Measurements from ENCODE around the gene ING3. TPM values are rescaled to one million over a fixed set of nuclear protein-coding genes. Genes with fewer than 3 reads are reported as not detected.

Gene ING3
- total and polyA plus RNA-seq, 9 of the 15 experiments (the other 6 are each of a cell fraction or from before 2014, with no cell fraction given): 22.8 to 233 (median 50.4) TPM

DNA sequence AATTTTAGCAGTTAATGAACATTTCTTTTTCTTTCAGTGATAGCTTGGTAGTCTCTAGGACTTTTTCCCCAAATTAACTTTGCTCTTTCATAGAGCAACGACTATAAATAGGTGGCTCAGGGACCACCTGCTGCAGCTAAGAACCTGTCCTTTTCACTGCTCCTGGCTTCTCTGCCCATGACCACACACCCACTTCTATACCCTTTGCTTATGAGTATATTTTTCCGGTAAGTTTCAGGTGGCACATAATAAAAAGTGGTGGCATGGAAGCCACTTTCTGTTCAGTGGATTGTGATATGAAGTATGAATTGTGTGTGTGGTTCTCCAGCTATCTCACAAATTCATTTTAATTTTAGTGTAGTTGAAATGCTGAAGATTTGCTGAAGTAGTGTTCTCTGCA is 1.2 kb downstream of the ING3 start (continued):
- TF ChIP-seq, protein P1, sequence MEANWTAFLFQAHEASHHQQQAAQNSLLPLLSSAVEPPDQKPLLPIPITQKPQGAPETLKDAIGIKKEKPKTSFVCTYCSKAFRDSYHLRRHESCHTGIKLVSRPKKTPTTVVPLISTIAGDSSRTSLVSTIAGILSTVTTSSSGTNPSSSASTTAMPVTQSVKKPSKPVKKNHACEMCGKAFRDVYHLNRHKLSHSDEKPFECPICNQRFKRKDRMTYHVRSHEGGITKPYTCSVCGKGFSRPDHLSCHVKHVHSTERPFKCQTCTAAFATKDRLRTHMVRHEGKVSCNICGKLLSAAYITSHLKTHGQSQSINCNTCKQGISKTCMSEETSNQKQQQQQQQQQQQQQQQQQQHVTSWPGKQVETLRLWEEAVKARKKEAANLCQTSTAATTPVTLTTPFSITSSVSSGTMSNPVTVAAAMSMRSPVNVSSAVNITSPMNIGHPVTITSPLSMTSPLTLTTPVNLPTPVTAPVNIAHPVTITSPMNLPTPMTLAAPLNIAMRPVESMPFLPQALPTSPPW (CRISPR knock-in tag; IDR thresholded peaks at IDR 0.05): no peak
- TF ChIP-seq ADNP (tag; IDR thresholded peaks at IDR 0.05) (no peak), BHLHE40 (IDR thresholded peaks at IDR 0.05; ENCODE audit: low read length) (no peak), ZNF507 (tag; conservative IDR thresholded peaks at IDR 0.05) (no peak), ZC3H4 (CRISPR knock-in tag; IDR thresholded peaks at IDR 0.05; ENCODE audit: borderline replicate concordance) (no peak)

DNA sequence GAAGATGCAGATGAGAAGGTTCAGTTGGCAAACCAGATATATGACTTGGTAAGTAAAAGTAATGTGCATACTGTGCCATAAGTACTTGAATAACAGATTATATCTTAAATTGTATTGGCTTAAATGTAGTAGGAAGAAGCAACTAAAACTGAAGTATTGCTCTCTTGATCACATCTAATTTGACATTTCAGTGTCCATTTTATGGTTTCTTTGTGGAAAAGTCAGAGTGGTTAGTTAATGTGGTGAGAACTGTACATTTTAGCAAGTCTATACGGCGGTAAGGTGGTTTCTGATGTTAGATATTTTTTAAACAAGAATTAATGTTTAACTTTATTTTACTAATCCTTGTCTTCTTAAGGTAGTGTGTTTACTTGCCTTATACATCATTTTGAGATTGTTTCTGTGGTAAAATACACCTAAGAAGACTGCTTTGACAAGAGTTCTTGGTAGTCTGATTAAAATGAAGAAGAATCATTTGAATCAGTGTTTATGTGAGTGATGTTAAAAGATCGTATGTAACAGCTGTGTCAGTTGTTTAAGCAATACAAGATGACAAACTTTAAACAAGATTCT is 5.1 kb downstream of the ING3 start:
- Histone ChIP-seq H3K9me3 (replicated peaks; ENCODE audit: control insufficient read depth, insufficient read depth, low read depth, low read length) (no peaks in the 10 kb centered on the region), H3K27me3 (ENCODE audit: control insufficient read depth in 2 of 2, insufficient read depth in 2 of 2, low read length in 2 of 2) (no peaks in the 10 kb centered on the region), H3K4me3 (no peak overlapping the region), H3K79me2 (ENCODE audit: control insufficient read depth, insufficient read depth, low read length) (peaks cover 30% of the 10 kb centered on the region), H4K20me1 (replicated peaks; ENCODE audit: control insufficient read depth, insufficient read depth, low read length) (no peaks in the 10 kb centered on the region), H3K27ac (ENCODE audit: extremely low read depth, low read depth, low read length) (no peak overlapping the region), H3K4me2 (ENCODE audit: insufficient read depth, low read length) (no peak overlapping the region), H3K4me1 (replicated peaks in 1 of 2; ENCODE audit: control insufficient read depth in 2 of 2, insufficient read depth in 2 of 2, low read length in 2 of 2) (peaks cover 0 to 5% of the 10 kb centered on the region in 2 experiments; a peak in 2 of 5 replicates), H3K36me3 (ENCODE audit: control insufficient read depth, insufficient read depth, low read length) (peaks cover 55% of the 10 kb centered on the region), H3K9ac (ENCODE audit: insufficient read depth in 1 of 2, low read depth in 2 of 2, low read length in 2 of 2) (no peak overlapping the region), H2AFZ (ENCODE audit: low read depth, low read length) (no peak overlapping the region), H3K9me1 (ENCODE audit: control insufficient read depth, insufficient read depth, low read length) (no peaks in the 10 kb centered on the region)
- POLR2A ChIA-PET: no interaction called here
- FAIRE-seq: no peak
- ATAC-seq: no peak
- no TSS peak for BruUV-seq (replicated peaks)
- DNase-seq (ENCODE audit: extremely low read depth in 1 of 4, low spot score in 3 of 4): no peak
- WGBS (ENCODE audit: insufficient coverage, low coverage, missing lambda C conversion rate): 95% methylated on average over 3 of the region's 3 CpGs
- intact Hi-C loops (cut with micrococcal nuclease) (no loop called here), in situ Hi-C loops (cut with MboI) (no loop called here)
- CTCF ChIA-PET (ENCODE audit: low intra/inter-chr PET ratio): no interaction called here
- no peak for TF ChIP-seq MTA2 (IDR thresholded peaks at IDR 0.05; ENCODE audit: low read depth)
- no peak for TF ChIP-seq NRF1 (conservative IDR thresholded peaks at IDR 0.05 in 1 of 2, IDR thresholded peaks at IDR 0.05 in 1 of 2)
- TF ChIP-seq, protein P2, sequence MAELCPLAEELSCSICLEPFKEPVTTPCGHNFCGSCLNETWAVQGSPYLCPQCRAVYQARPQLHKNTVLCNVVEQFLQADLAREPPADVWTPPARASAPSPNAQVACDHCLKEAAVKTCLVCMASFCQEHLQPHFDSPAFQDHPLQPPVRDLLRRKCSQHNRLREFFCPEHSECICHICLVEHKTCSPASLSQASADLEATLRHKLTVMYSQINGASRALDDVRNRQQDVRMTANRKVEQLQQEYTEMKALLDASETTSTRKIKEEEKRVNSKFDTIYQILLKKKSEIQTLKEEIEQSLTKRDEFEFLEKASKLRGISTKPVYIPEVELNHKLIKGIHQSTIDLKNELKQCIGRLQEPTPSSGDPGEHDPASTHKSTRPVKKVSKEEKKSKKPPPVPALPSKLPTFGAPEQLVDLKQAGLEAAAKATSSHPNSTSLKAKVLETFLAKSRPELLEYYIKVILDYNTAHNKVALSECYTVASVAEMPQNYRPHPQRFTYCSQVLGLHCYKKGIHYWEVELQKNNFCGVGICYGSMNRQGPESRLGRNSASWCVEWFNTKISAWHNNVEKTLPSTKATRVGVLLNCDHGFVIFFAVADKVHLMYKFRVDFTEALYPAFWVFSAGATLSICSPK (IDR thresholded peaks at IDR 0.05; ENCODE audit: borderline replicate concordance): no peak
- TF ChIP-seq ZBED1 (IDR thresholded peaks at IDR 0.05): no peak
- TF ChIP-seq CBFB (CRISPR knock-in tag; IDR thresholded peaks at IDR 0.05): no peak
- TF ChIP-seq SUPT5H (IDR thresholded peaks at IDR 0.05): no peak
- no peak for TF ChIP-seq ZNF197 (CRISPR knock-in tag; IDR thresholded peaks at IDR 0.05; ENCODE audit: low read depth)
- TF ChIP-seq, protein P3, sequence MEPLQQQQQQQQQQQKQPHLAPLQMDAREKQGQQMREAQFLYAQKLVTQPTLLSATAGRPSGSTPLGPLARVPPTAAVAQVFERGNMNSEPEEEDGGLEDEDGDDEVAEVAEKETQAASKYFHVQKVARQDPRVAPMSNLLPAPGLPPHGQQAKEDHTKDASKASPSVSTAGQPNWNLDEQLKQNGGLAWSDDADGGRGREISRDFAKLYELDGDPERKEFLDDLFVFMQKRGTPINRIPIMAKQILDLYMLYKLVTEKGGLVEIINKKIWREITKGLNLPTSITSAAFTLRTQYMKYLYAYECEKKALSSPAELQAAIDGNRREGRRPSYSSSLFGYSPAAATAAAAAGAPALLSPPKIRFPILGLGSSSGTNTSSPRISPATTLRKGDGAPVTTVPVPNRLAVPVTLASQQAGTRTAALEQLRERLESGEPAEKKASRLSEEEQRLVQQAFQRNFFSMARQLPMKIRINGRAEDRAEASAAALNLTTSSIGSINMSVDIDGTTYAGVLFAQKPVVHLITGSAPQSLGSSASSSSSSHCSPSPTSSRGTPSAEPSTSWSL (CRISPR knock-in tag; IDR thresholded peaks at IDR 0.05; ENCODE audit: borderline replicate concordance): no peak
- TF ChIP-seq, protein P4, sequence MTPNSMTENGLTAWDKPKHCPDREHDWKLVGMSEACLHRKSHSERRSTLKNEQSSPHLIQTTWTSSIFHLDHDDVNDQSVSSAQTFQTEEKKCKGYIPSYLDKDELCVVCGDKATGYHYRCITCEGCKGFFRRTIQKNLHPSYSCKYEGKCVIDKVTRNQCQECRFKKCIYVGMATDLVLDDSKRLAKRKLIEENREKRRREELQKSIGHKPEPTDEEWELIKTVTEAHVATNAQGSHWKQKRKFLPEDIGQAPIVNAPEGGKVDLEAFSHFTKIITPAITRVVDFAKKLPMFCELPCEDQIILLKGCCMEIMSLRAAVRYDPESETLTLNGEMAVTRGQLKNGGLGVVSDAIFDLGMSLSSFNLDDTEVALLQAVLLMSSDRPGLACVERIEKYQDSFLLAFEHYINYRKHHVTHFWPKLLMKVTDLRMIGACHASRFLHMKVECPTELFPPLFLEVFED (CRISPR knock-in tag; conservative IDR thresholded peaks at IDR 0.05): no peak
- no peak for TF ChIP-seq ZNF717 (CRISPR knock-in tag; IDR thresholded peaks at IDR 0.05)
- TF ChIP-seq ZFX (CRISPR knock-in tag; IDR thresholded peaks at IDR 0.05): no peak
